GM18511 (cell line): Measurements from ENCODE around the gene CARNS1.
"Not testable (repeated sequence)": the region's sequence is repeated elsewhere in the genome, so short reads cannot be mapped to it uniquely, and the experiment has no call there.

ENCODE experiments used
- ATAC-seq: cut with Tn5 transposase; IDR thresholded peaks from one replicate; pipeline ENCODE4 v1.9.1; 2021; ENCODE audit warnings: mild to moderate bottlenecking, moderate library complexity; ENCODE audit not compliant: unreplicated experiment

The CARNS1 gene

DNA sequence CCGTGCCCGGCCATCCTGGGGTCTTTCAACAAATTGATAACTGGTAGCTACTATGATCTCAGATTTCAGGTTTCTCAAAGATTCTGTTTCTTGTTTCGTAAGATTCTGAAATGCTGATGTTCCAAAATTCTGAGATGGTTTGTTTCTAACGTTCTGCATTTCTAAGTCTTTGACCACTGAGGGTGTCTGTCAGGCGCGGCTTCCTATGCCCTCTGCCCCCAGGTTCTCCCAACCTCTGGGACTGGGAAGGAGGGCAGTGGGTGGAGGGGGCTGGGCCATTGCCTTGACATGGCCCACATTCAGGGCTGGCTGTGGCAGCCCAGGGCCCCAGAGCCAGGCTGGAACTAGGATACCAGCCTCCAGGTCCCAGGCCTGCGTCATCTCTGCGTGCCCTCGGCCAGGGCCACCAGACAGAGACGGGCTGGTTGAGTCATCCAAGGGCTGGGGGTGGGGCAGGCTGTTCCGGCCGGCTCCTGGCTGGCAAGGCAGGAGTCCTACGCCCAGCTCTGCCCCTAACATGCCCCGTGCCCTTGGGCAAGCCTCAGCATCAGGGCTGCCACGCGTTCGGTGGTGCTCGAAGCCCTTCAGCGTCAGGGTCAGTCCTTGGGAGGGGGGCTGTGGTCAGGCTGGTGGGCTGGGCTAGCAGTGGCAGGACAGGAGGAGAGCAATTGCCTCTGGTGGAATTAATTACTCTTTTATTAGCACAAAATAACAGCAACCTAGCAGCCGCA is 48.4 kb downstream of the CARNS1 start:
- no peak for ATAC-seq

GRCh38 chr11:67464411-67465188 is 49.1 kb downstream of the CARNS1 start:
- peak; percentile 60 for ATAC-seq

DNA sequence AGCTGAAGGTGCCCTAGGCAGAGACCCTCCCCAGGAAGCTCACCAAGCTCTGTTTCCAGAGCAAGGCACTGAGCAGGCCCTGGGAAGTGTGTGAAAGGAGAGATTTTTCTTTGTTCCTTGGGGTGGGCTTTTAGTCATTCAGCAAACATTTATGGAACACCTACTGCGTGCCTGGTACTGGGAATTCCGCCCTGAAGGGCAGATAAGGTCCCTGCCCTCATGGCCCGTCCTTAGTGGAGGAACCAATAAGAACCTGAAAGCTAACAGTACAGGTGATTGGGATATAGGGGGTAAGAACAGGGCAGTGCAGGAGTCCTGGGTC is 49.7 kb downstream of the CARNS1 start:
- ATAC-seq, result no peak

- not testable (repeated sequence) for ATAC-seq
Observed at GRCh38 chr11:67465530-67465929, 50.1 kb downstream of the CARNS1 start.

GRCh38 chr11:67466367-67466766 is 50.9 kb downstream of the CARNS1 start:
- no peak for ATAC-seq

DNA sequence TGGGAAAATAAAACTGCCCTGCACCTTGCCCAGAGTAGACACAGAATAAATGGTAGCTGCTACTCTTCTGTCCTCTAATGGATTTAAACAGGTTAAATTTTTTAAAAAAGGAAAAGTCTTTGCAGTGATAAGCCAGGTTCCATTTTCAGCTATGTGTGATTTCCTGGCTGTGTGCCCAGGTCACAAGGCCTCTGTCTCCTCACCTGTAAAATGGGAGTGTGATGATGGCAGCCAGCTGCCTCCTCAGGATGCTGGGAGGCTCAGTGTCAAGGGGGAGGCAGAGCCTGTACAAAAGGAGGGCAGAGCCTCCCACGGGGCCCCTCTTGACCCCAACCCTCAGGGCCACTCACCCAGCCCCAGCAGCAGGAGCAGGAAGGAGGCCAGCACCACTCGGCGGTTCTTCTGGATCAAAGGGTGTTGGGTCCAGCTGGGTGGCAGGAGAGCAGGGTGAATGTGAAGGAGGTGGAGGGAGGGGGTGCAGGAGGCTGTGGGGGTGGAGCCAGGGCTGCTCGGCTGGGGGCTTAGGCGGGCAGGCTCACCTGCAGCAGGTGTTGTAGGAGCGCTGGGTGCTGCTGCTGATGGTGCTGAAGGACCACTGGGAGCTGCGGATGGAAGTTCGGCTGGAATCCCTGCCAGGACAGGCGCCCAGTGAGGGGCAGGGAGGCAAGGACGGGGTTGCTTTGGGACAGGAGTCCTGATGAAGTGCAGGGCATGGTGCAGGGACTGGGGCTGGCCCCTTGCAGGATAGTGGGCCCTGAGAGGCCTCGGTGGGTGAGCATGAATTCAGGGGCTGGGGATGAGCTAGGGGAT is 51.7 kb downstream of the CARNS1 start:
- ATAC-seq, result no peak

- ATAC-seq, result no peak
Observed at GRCh38 chr11:67468056-67468455, 52.6 kb downstream of the CARNS1 start.

- ATAC-seq, result peak; percentile 11
Observed at GRCh38 chr11:67468456-67468758, 52.9 kb downstream of the CARNS1 start.

- ATAC-seq, result peak; percentile 65
Observed at GRCh38 chr11:67468759-67469507, 53.5 kb downstream of the CARNS1 start, which contains the start of gene TMEM134. TMEM134 (minus strand) TSS chr11:67469251; CDS start chr11:67469192, 59 bp downstream.

DNA sequence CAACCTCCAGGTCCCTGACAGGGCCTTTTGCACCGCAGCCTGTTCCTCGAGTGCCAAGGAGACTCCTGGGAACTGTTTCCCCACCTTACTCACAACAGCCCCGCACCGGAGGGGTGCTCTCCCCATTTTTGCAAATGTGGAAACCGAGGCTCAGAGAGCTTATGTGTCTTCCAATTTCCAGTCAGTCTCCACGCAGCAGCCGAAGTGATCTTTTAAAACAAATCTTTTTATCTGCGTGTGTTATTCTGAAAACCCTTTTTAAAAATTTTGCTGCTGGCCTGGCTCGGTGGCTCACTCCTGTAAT is 54.0 kb downstream of the CARNS1 start:
- ATAC-seq, result no peak

- ATAC-seq, result no peak
Observed at GRCh38 chr11:67470337-67471002, 55.0 kb downstream of the CARNS1 start.

DNA sequence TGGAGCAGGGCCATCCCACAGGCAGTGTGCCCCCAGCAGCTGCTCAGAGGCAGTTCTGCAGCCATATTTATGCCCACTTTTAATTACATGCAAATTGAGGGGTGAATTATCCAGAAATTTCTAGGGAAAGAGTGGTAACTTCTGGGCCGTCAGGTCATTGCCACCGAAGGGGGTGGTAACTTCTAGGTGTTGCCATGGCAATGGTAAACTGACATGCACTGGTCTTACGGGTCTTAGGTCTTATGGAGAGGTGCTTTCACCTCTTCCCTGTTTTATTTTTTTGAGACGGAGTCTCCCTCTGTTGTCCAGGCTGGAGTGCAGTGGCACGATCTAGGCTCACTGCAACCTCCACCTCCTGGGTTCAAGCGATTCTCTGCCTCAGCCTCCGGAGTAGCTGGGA is 57.4 kb downstream of the CARNS1 start:
- ATAC-seq, result no peak
